Neural progenitor cell (in vitro differentiated cells): ENCODE results near the gene NR2C2AP. TPM values are rescaled to one million over a fixed set of nuclear protein-coding genes. Genes with fewer than 3 reads are reported as not detected.

ENCODE experiments used
- DNase-seq: peaks from one replicate; pipeline ENCODE4 v3.0.0-alpha.2; 2016; ENCODE audit warnings: low spot score
- H2AFZ ChIP-seq: fragments of 200-600 bp; sonication (generic); replicated peaks from 2 replicates; pipeline ENCODE4 v1.6.1; 2016; ENCODE audit warnings: antibody characterized with exemption
- H3F3A ChIP-seq: fragments of 200-600 bp; sonication (generic); 2 replicates; pipeline ENCODE4 v1.6.1; 2016; ENCODE audit warnings: antibody characterized with exemption, low read depth
- H3K27ac ChIP-seq: fragments of 200-600 bp; sonication (generic); 2 replicates; pipeline ENCODE4 v1.5.1; 2016; ENCODE audit warnings: mild to moderate bottlenecking
- H3K27me3 ChIP-seq: fragments of 200-600 bp; sonication (generic); 2 replicates; pipeline ENCODE4 v1.6.1; 2016; ENCODE audit warnings: mild to moderate bottlenecking, moderate library complexity
- H3K36me3 ChIP-seq: fragments of 200-600 bp; sonication (generic); 2 replicates; pipeline ENCODE4 v1.5.1; 2016
- H3K4me1 ChIP-seq: fragments of 200-600 bp; sonication (generic); 2 replicates; pipeline ENCODE4 v1.6.1; 2016; ENCODE audit warnings: mixed run types
- H3K4me2 ChIP-seq: fragments of 200-600 bp; sonication (generic); 2 replicates; pipeline ENCODE4 v1.6.1; 2016
- H3K4me3 ChIP-seq: fragments of 200-600 bp; sonication (generic); 2 replicates; pipeline ENCODE4 v1.5.1; 2016
- H3K79me2 ChIP-seq: fragments of 200-600 bp; sonication (generic); 2 replicates; pipeline ENCODE4 v1.6.1; 2016; ENCODE audit warnings: low read depth
- H3K9ac ChIP-seq: fragments of 200-600 bp; sonication (generic); 2 replicates; pipeline ENCODE4 v1.6.1; 2016
- H3K9me3 ChIP-seq: fragments of 200-600 bp; sonication (generic); 2 replicates; pipeline ENCODE4 v1.5.1; 2016; ENCODE audit warnings: low read depth
- H4K20me1 ChIP-seq: fragments of 200-600 bp; sonication (generic); 2 replicates; pipeline ENCODE4 v1.6.1; 2016; ENCODE audit warnings: low read depth
- H3K27ac Mint-ChIP-seq: 3 replicates; pipeline ENCODE4 v1.8.0; 2021; ENCODE audit warnings: mixed read lengths
- H3K27me3 Mint-ChIP-seq: 2 replicates; pipeline ENCODE4 v1.8.0; 2022; ENCODE audit warnings: low read depth, mild to moderate bottlenecking, inconsistent platforms, moderate library complexity, mixed read lengths; ENCODE audit not compliant: insufficient read depth
- H3K36me3 Mint-ChIP-seq: 3 replicates; pipeline ENCODE4 v1.8.0; 2021; ENCODE audit warnings: mixed read lengths
- H3K4me1 Mint-ChIP-seq: 3 replicates; pipeline ENCODE4 v1.8.0; 2021; ENCODE audit warnings: mixed read lengths
- H3K4me3 Mint-ChIP-seq: 3 replicates; pipeline ENCODE4 v1.8.0; 2021; ENCODE audit warnings: mild to moderate bottlenecking, moderate library complexity, mixed read lengths
- H3K9me3 Mint-ChIP-seq: 3 replicates; pipeline ENCODE4 v1.8.0; 2020; ENCODE audit warnings: mixed read lengths
- CTCF ChIP-seq: fragments of 200-600 bp; sonication (generic); IDR thresholded peaks from 2 replicates; pipeline ENCODE4 v1.5.1; 2017; ENCODE audit warnings: antibody characterized with exemption, mild to moderate bottlenecking
- EZH2 ChIP-seq: fragments of 200-600 bp; sonication (generic); IDR thresholded peaks from 2 replicates; pipeline ENCODE4 v1.6.1; 2017; ENCODE audit warnings: antibody characterized with exemption, mild to moderate bottlenecking, moderate library complexity
- EZH2phosphoT487 ChIP-seq: fragments of 200-600 bp; sonication (generic); IDR thresholded peaks from 2 replicates; pipeline ENCODE4 v1.6.1; 2017; ENCODE audit warnings: antibody characterized with exemption
- total RNA-seq: library from RNA; depleted of rRNA; stranded (reverse); fragments of >200 nt; gene quantifications from 2 replicates; pipeline ENCODE4 v1.2.3, GENCODE V29; 2015; ENCODE audit warnings: low replicate concordance

The NR2C2AP gene
- total RNA-seq, 1 donor from 2014 or later, result 7.6 TPM

GRCh38 chr19:19226204-19226603, 23.0 kb upstream of the NR2C2AP start:
- H2AFZ ChIP-seq, result no peak overlapping the region
- DNase-seq, result no peak
- no peaks in the 10 kb centered on the region for H3K4me1 ChIP-seq
- no peak overlapping the region for H3K4me3 ChIP-seq
- H3K27me3 Mint-ChIP-seq, result peaks cover 26% of the 10 kb centered on the region
- no peak overlapping the region for H3K4me3 Mint-ChIP-seq
- no peak overlapping the region for H3K27ac Mint-ChIP-seq
- H3K9ac ChIP-seq, result no peak overlapping the region
- peaks cover 17% of the 10 kb centered on the region for H3F3A ChIP-seq
- H3K27ac ChIP-seq, result no peak overlapping the region
- H3K36me3 Mint-ChIP-seq, result no peaks in the 10 kb centered on the region
- no peaks in the 10 kb centered on the region for H3K9me3 Mint-ChIP-seq
- no peaks in the 10 kb centered on the region for H3K79me2 ChIP-seq
- H3K4me1 Mint-ChIP-seq, result no peaks in the 10 kb centered on the region
- no peaks in the 10 kb centered on the region for H3K9me3 ChIP-seq
- H3K4me2 ChIP-seq, result no peak overlapping the region
- H3K36me3 ChIP-seq, result no peaks in the 10 kb centered on the region
- TF ChIP-seq CTCF, result no peak
- TF ChIP-seq EZH2phosphoT487, result no peak
- no peak for TF ChIP-seq EZH2
- peaks cover 57% of the 10 kb centered on the region for H3K27me3 ChIP-seq
- no peaks in the 10 kb centered on the region for H4K20me1 ChIP-seq

- Histone ChIP-seq H3K27ac (no peak overlapping the region), H3F3A (peaks cover 17% of the 10 kb centered on the region), H3K36me3 (no peaks in the 10 kb centered on the region), H3K79me2 (no peaks in the 10 kb centered on the region), H3K9me3 (no peaks in the 10 kb centered on the region), H2AFZ (peak overlapping the region; percentile 89), H4K20me1 (no peaks in the 10 kb centered on the region), H3K4me1 (no peaks in the 10 kb centered on the region), H3K4me3 (peak overlapping the region; percentile 46), H3K4me2 (peak overlapping the region; percentile 75), H3K27me3 (peaks cover 57% of the 10 kb centered on the region), H3K9ac (no peak overlapping the region)
- H3K4me1 Mint-ChIP-seq, result no peaks in the 10 kb centered on the region
- no peaks in the 10 kb centered on the region for H3K9me3 Mint-ChIP-seq
- peaks cover 26% of the 10 kb centered on the region for H3K27me3 Mint-ChIP-seq
- peak overlapping the region; percentile 64 for H3K4me3 Mint-ChIP-seq
- H3K27ac Mint-ChIP-seq, result no peak overlapping the region
- H3K36me3 Mint-ChIP-seq, result no peaks in the 10 kb centered on the region
- TF ChIP-seq EZH2, result peak; percentile 53
- TF ChIP-seq EZH2phosphoT487, result no peak
- TF ChIP-seq CTCF, result peak; percentile 84
- DNase-seq, result peak; percentile 91
Observed at GRCh38 chr19:19224852-19225494, 21.8 kb upstream of the NR2C2AP start.

- Histone ChIP-seq H3K9ac (no peak overlapping the region), H3K36me3 (no peaks in the 10 kb centered on the region), H3K27ac (no peak overlapping the region), H3F3A (peaks cover 17% of the 10 kb centered on the region), H4K20me1 (no peaks in the 10 kb centered on the region), H3K9me3 (no peaks in the 10 kb centered on the region), H3K4me2 (peak overlapping the region; percentile 75), H3K79me2 (no peaks in the 10 kb centered on the region), H2AFZ (peak overlapping the region; percentile 89), H3K4me1 (no peaks in the 10 kb centered on the region), H3K27me3 (peaks cover 53% of the 10 kb centered on the region), H3K4me3 (peak overlapping the region; percentile 46)
- no peaks in the 10 kb centered on the region for H3K9me3 Mint-ChIP-seq
- peak overlapping the region; percentile 57 for H3K4me3 Mint-ChIP-seq
- DNase-seq, result peak; percentile 45
- H3K27me3 Mint-ChIP-seq, result peaks cover 29% of the 10 kb centered on the region
- TF ChIP-seq EZH2phosphoT487 (no peak), CTCF (no peak), EZH2 (no peak)
- no peaks in the 10 kb centered on the region for H3K4me1 Mint-ChIP-seq
- H3K27ac Mint-ChIP-seq, result no peak overlapping the region
- H3K36me3 Mint-ChIP-seq, result no peaks in the 10 kb centered on the region
Observed at GRCh38 chr19:19224150-19224851, 21.1 kb upstream of the NR2C2AP start.
